K562 (cell line): Measurements from ENCODE around the gene MAP3K7CL. TPM values are rescaled to one million over a fixed set of nuclear protein-coding genes. Genes with fewer than 3 reads are reported as not detected.

ENCODE experiments used
- ATAC-seq: fragments of 200-7000 bp; cut with Tn5 transposase; 3 replicates; pipeline ENCODE4 v1.9.1; 2020; ENCODE audit warnings: moderate library complexity
- BruUV-seq: library from RNA; stranded (reverse); fragments of 400-500 nt; replicated peaks from 2 replicates; lab custom pipeline; 2021; lab: Mats Ljungman, UMichigan
- CTCF ChIA-PET: fragments of 300-600 bp; formaldehyde crosslinking; extraction: SDS; loops from one replicate; lab custom pipeline; 2021; ENCODE audit warnings: low intra/inter-chr PET ratio; lab: Yijun Ruan, JAX
- POLR2A ChIA-PET: fragments of 300-600, 350-650 bp; sonication (Branson Sonifier 250); formaldehyde crosslinking; extraction: SDS; loops from one replicate; lab custom pipeline; 2021; ENCODE audit warnings: antibody characterized with exemption, inconsistent platforms; lab: Yijun Ruan, JAX
- DNase-seq, 4 experiments: peaks; one replicate each; pipeline versions ENCODE4 v3.0.0 to v3.0.0-alpha.2; 2011 to 2018; ENCODE audit warnings: low spot score in 3 of 4, mixed read lengths in 3 of 4; ENCODE audit errors: extremely low read depth in 1 of 4
- FAIRE-seq: peaks from 2 replicates; lab custom pipeline; 2011; peaks lifted over from hg19 to GRCh38; lab: Jason Lieb, UNC
- H2AFZ ChIP-seq: 2 replicates; pipeline ENCODE4 v1.6.0; 2011; ENCODE audit warnings: low read depth, low read length, control low read depth, inconsistent platforms
- H3K27ac ChIP-seq: fragments of 200-600 bp; 3 replicates; pipeline ENCODE4 v1.8.0; 2011; ENCODE audit warnings: low read depth, mild to moderate bottlenecking, control low read depth, inconsistent platforms, low read length, moderate library complexity, mixed read lengths; ENCODE audit errors: extremely low read depth
- H3K27me3 ChIP-seq, 2 experiments: fragments of 300-600 bp in 1 of 2; 2 replicates in 1 of 2; 3 replicates in 1 of 2; pipeline versions ENCODE4 v1.6.0 to v1.8.0; 2011; ENCODE audit warnings: inconsistent platforms in 2 of 2, low read length in 2 of 2, mild to moderate bottlenecking in 1 of 2, mixed read lengths in 1 of 2, moderate library complexity in 1 of 2; ENCODE audit not compliant: control insufficient read depth in 2 of 2, insufficient read depth in 2 of 2
- H3K36me3 ChIP-seq: fragments of 300-600 bp; 3 replicates; pipeline ENCODE4 v1.8.0; 2011; ENCODE audit warnings: mild to moderate bottlenecking, low read length, inconsistent platforms; ENCODE audit not compliant: control insufficient read depth, insufficient read depth
- H3K4me1 ChIP-seq, 2 experiments: fragments of 200-600 bp in 1 of 2; replicated peaks in 1 of 2; 2 replicates in 1 of 2; 3 replicates in 1 of 2; pipeline versions ENCODE4 v1.5.1 to v1.8.0; 2011; ENCODE audit warnings: inconsistent platforms in 2 of 2, low read length in 2 of 2, mild to moderate bottlenecking in 1 of 2, mixed read lengths in 1 of 2, moderate library complexity in 1 of 2; ENCODE audit not compliant: control insufficient read depth in 2 of 2, insufficient read depth in 2 of 2
- H3K4me2 ChIP-seq: 2 replicates; pipeline ENCODE4 v1.6.1; 2011; ENCODE audit warnings: low read length, control low read depth, inconsistent platforms, mixed read lengths; ENCODE audit not compliant: insufficient read depth
- H3K4me3 ChIP-seq: fragments of 200-600 bp; sonication (generic), shearing (Covaris generic); 2 replicates; pipeline ENCODE4 v1.5.1; 2016; ENCODE audit warnings: control low read depth, inconsistent platforms
- H3K79me2 ChIP-seq: fragments of 200-600 bp; 3 replicates; pipeline ENCODE4 v1.8.0; 2011; ENCODE audit warnings: low read length, inconsistent platforms; ENCODE audit not compliant: control insufficient read depth, insufficient read depth
- H3K9ac ChIP-seq, 2 experiments: 2 replicates each; pipeline versions ENCODE4 v1.6.0 to v1.6.1; 2011; ENCODE audit warnings: low read depth in 2 of 2, low read length in 2 of 2, control low read depth in 1 of 2, inconsistent platforms in 1 of 2, mild to moderate bottlenecking in 1 of 2, mixed read lengths in 1 of 2; ENCODE audit not compliant: insufficient read depth in 1 of 2
- H3K9me1 ChIP-seq: one replicate; pipeline ENCODE4 v1.6.0; 2011; ENCODE audit warnings: inconsistent platforms, mild to moderate bottlenecking, low read length, moderate library complexity; ENCODE audit not compliant: control insufficient read depth, insufficient read depth
- H3K9me3 ChIP-seq: replicated peaks from 2 replicates; pipeline ENCODE4 v1.5.1; 2011; ENCODE audit warnings: low read depth, low read length, inconsistent platforms; ENCODE audit not compliant: control insufficient read depth, insufficient read depth
- H4K20me1 ChIP-seq: replicated peaks from 2 replicates; pipeline ENCODE4 v1.6.1; 2011; ENCODE audit warnings: low read length, inconsistent platforms, mixed read lengths; ENCODE audit not compliant: control insufficient read depth, insufficient read depth
- ESRRA ChIP-seq: fragments of 450-650 bp; IDR thresholded peaks from 2 replicates; pipeline ENCODE4 v1.6.1; 2014; ENCODE audit warnings: low read depth, mild to moderate bottlenecking, moderate library complexity, borderline replicate concordance
- EZH2 ChIP-seq: IDR thresholded peaks from 2 replicates; pipeline ENCODE4 v1.6.1; 2012; ENCODE audit warnings: low read depth, mild to moderate bottlenecking, inconsistent platforms, low read length, borderline replicate concordance
- GABPA ChIP-seq: fragments of 200-800 bp; sonication (Bioruptor generic); conservative IDR thresholded peaks from 2 replicates; pipeline ENCODE4 v1.6.1; 2016; ENCODE audit warnings: low read depth, missing genetic modification characterization, missing compliant biosample characterization
- ID3 ChIP-seq, 2 experiments: fragments of 250-450 bp in 1 of 2; fragments of 450-650 bp in 1 of 2; sonication (Bioruptor Pico) in 1 of 2; IDR thresholded peaks; 2 replicates each; pipeline versions ENCODE4 v1.6.1 to v1.8.0; 2016 to 2021; ENCODE audit warnings: mild to moderate bottlenecking in 2 of 2, moderate library complexity in 2 of 2, missing compliant biosample characterization in 1 of 2, missing genetic modification characterization in 1 of 2
- JUN ChIP-seq, 2 experiments: sonication (generic) in 1 of 2; formaldehyde crosslinking in 1 of 2; IDR thresholded peaks; 2 replicates each; pipeline versions ENCODE4 v1.6.1 to v1.8.0; 2012 to 2022; ENCODE audit warnings: borderline replicate concordance in 2 of 2, mild to moderate bottlenecking in 2 of 2, improper control_type of control experiment in 1 of 2, low read depth in 1 of 2, low read length in 1 of 2, missing genetic modification reagents in 1 of 2
- MITF ChIP-seq: IDR thresholded peaks from 2 replicates; pipeline ENCODE4 v1.6.1; 2014; ENCODE audit warnings: antibody characterized with exemption
- NR2C2 ChIP-seq, 2 experiments: fragments of 200-800 bp in 1 of 2; sonication (Bioruptor generic) in 1 of 2; sonication (generic) in 1 of 2; formaldehyde crosslinking in 1 of 2; IDR thresholded peaks; 2 replicates each; pipeline versions ENCODE4 v1.6.1 to v1.8.0; 2016 to 2022; ENCODE audit warnings: mild to moderate bottlenecking in 1 of 2, missing compliant biosample characterization in 1 of 2, missing genetic modification characterization in 1 of 2, missing genetic modification reagents in 1 of 2
- PKNOX1 ChIP-seq: fragments of 450-650 bp; IDR thresholded peaks from 2 replicates; pipeline ENCODE4 v1.6.1; 2016
- PTTG1 ChIP-seq: fragments of 450-650 bp; IDR thresholded peaks from 2 replicates; pipeline ENCODE4 v1.6.1; 2016; ENCODE audit warnings: low read depth, mild to moderate bottlenecking, missing genetic modification characterization, missing compliant biosample characterization
- TARDBP ChIP-seq: fragments of 450-650 bp; IDR thresholded peaks from 2 replicates; pipeline ENCODE4 v1.6.1; 2016
- TCFL5 ChIP-seq: fragments of 250-450 bp; sonication (Bioruptor Pico); conservative IDR thresholded peaks from 2 replicates; pipeline ENCODE4 v1.6.1; 2021; ENCODE audit warnings: mild to moderate bottlenecking, moderate library complexity, matching md5 sums
- TFAM ChIP-seq: fragments of 250-450 bp; sonication (Bioruptor Pico); conservative IDR thresholded peaks from 2 replicates; pipeline ENCODE4 v1.5.0; 2021; ENCODE audit warnings: mild to moderate bottlenecking, moderate library complexity
- ZFP1 ChIP-seq: fragments of 450-650 bp; formaldehyde crosslinking; IDR thresholded peaks from 2 replicates; pipeline ENCODE4 v1.4.0; 2020; ENCODE audit warnings: mild to moderate bottlenecking, mixed read lengths
- ZNF354B ChIP-seq: fragments of 250-450 bp; sonication (Bioruptor Pico); IDR thresholded peaks from 2 replicates; pipeline ENCODE4 v1.4.0; 2020
- ZNF589 ChIP-seq: fragments of 200-800 bp; sonication (Bioruptor generic); IDR thresholded peaks from 2 replicates; pipeline ENCODE4 v1.6.1; 2016; ENCODE audit warnings: low read depth, missing genetic modification characterization, missing compliant biosample characterization
- WGBS: fragments of 100-300 bp; shearing (Covaris generic); methylation state at CpG from one replicate; pipeline ENCODE4 v1.1.6; 2016; ENCODE audit warnings: low coverage, mixed read lengths; ENCODE audit not compliant: insufficient coverage; ENCODE audit errors: missing lambda C conversion rate; 5-methylcytosine and 5-hydroxymethylcytosine counted together
- in situ Hi-C: fragments of 300-500 bp; cut with MboI; formaldehyde crosslinking; loops from 4 replicates; pipeline ENCODE4 v1.15.0; 2018; ENCODE audit warnings: inconsistent platforms, mixed read lengths
- intact Hi-C: fragments of 100-400 bp; cut with micrococcal nuclease; formaldehyde crosslinking; loops from 2 replicates; pipeline ENCODE4 v1.14.2; 2022
- polyA plus RNA-seq, 8 experiments: library from polyadenylated mRNA; depleted of rRNA in 4 of 8; stranded (reverse) in 5 of 8; unstranded in 3 of 8; fragments of >200 nt; fragmentation: Nextera tagmentation in 2 of 8; fragmentation: Illumina TruSeq in 1 of 8; extraction: Ambion mirVana in 2 of 8; extraction: Trizol in 1 of 8; gene quantifications; 2 replicates each; pipeline versions ENCODE4 v1.2.1 to v1.2.3, GENCODE V29; 2011 to 2014; ENCODE audit warnings: inconsistent platforms in 1 of 8, missing spikeins in 1 of 8
- total RNA-seq, 7 experiments: library from RNA; depleted of rRNA in 6 of 7; stranded (reverse); fragments of >200 nt in 6 of 7; fragmentation: Illumina TruSeq in 2 of 7; extraction: Trizol in 2 of 7; gene quantifications; 2 replicates each; pipeline versions ENCODE4 v1.2.1 to v1.2.3, GENCODE V29; 2011 to 2021; ENCODE audit warnings: low replicate concordance in 1 of 7

MAP3K7CL gene
- total and polyA plus RNA-seq, 9 of the 15 experiments (the other 6 are each of a cell fraction or from before 2014, with no cell fraction given): 0.13 to 0.15 (median 0.14) TPM; not detected in 6

- Histone ChIP-seq H3K36me3 (no peaks in the 10 kb centered on the region), H4K20me1 (no peaks in the 10 kb centered on the region), H3K27me3 (peaks cover 13 to 15% of the 10 kb centered on the region in 2 experiments; a peak in 3 of 5 replicates), H3K4me1 (no peaks in the 10 kb centered on the region; a peak in 1 of 5 replicates), H3K27ac (no peak overlapping the region), H3K4me3 (no peak overlapping the region), H3K4me2 (peak overlapping the region; percentile 13), H3K79me2 (no peaks in the 10 kb centered on the region), H3K9ac (0 out of 4 replicates have a peak overlapping the region, but pooled peaks of 1 of the 2 experiments have one; percentile 11), H3K9me3 (no peaks in the 10 kb centered on the region), H2AFZ (no peak overlapping the region), H3K9me1 (no peaks in the 10 kb centered on the region)
- ChIA-PET CTCF (no interaction called here), POLR2A (interaction anchor here (1.2 to 2.2 kb wide), 3 partner anchors 10 to 28 kb away, joined by 4 to 6 read pairs (median 5); no protein-coding TSS in a partner anchor)
- ATAC-seq (peak; percentile 76), DNase-seq (peak in 1 of 4 experiments; percentile 48), FAIRE-seq (no peak)
- in situ Hi-C loops: no loop called here
- BruUV-seq: no TSS peak
- WGBS: 3% methylated on average over 25 of the region's 25 CpGs
- intact Hi-C loops: no loop called here
- no peak for TF ChIP-seq TFAM (CRISPR knock-in tag)
- no peak for TF ChIP-seq PTTG1 (tag)
- 0 out of 2 replicates have a peak, but pooled peaks have one; percentile 15 for TF ChIP-seq ESRRA
- 0 out of 2 replicates have a peak, but pooled peaks have one; percentile 20 for TF ChIP-seq GABPA
- TF ChIP-seq ZNF354B (CRISPR knock-in tag): no peak
- no peak for TF ChIP-seq ZFP1 (CRISPR knock-in tag)
- peak; percentile 15; the same call in 1 of the 2 replicates for TF ChIP-seq EZH2
- TF ChIP-seq JUN (IDR thresholded peaks at IDR 0.05; ENCODE audit: borderline replicate concordance, low read depth, low read length): 0 out of 2 replicates have a peak, but pooled peaks have one; percentile 28
- no peak for TF ChIP-seq JUN (CRISPR knock-in tag; IDR thresholded peaks at IDR 0.05; ENCODE audit: borderline replicate concordance)
- 0 out of 2 replicates have a peak, but pooled peaks have one; percentile 29 for TF ChIP-seq ZNF589 (CRISPR knock-in tag)
- TF ChIP-seq PKNOX1: no peak
- no peak for TF ChIP-seq TCFL5
- TF ChIP-seq ID3 (CRISPR knock-in tag; IDR thresholded peaks at IDR 0.05): no peak
- TF ChIP-seq ID3 (tag; IDR thresholded peaks at IDR 0.05): 0 out of 2 replicates have a peak, but pooled peaks have one; percentile 18
- no peak for TF ChIP-seq TARDBP
- no peak for TF ChIP-seq MITF
- TF ChIP-seq NR2C2 (CRISPR knock-in tag; IDR thresholded peaks at IDR 0.05): no peak
- TF ChIP-seq NR2C2 (tag; IDR thresholded peaks at IDR 0.05): 0 out of 2 replicates have a peak, but pooled peaks have one; percentile 21
These were observed 24.9 kb downstream of the MAP3K7CL start for GRCh38 chr21:29155118-29155932.
